ENCODE results near the gene EFNA5. TPM values are rescaled to one million over a fixed set of nuclear protein-coding genes. Genes with fewer than 3 reads are reported as not detected.

EFNA5 gene
- total RNA-seq, 1 experiment from 2014 or later: 216 TPM

DNA sequence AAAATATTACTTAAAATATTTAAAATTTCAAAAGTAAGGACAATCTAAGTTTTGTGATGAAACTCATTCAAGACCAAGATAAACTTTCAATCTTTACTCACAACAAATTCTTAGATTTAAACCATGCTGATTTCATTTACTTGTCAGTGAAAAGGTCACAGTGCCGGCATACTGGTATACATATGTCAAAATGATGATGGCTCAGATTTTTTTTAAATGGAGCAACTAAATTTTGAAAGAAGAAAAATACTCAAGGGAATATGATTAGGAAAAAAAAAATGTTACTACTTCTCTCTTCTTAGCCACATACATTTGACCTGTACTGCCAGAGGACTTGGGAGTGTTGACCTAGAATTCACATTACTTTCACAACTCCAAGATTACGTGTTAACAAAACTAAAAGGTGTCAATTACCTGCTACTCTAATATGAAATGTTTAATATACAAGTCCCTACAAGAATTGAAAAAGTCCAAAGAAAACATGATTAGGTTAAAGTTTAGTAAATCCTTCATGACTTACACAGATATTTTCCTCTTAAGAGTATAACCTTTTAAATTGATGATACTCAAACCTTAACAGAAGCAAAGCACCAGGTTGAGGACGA lies 4.6 kb downstream of the EFNA5 start:
- Mint-ChIP-seq H3K27ac (ENCODE audit: unreplicated experiment) (peak overlapping the region; percentile 89), H3K4me3 (ENCODE audit: low read depth, unreplicated experiment) (peak overlapping the region; percentile 66), H3K36me3 (ENCODE audit: insufficient read depth, unreplicated experiment) (peaks cover 88% of the 10 kb centered on the region), H3K27me3 (ENCODE audit: unreplicated experiment) (no peaks in the 10 kb centered on the region), H3K9me3 (ENCODE audit: low read depth, unreplicated experiment) (no peaks in the 10 kb centered on the region), H3K4me1 (ENCODE audit: low read depth, unreplicated experiment) (peaks cover 31% of the 10 kb centered on the region)
- CTCF ChIA-PET: interaction anchor here (1.1 kb wide), 1 partner anchor 197 kb away, joined by 3 read pairs; no protein-coding TSS in a partner anchor
- DNase-seq: no peak
- TF ChIP-seq, protein P1, sequence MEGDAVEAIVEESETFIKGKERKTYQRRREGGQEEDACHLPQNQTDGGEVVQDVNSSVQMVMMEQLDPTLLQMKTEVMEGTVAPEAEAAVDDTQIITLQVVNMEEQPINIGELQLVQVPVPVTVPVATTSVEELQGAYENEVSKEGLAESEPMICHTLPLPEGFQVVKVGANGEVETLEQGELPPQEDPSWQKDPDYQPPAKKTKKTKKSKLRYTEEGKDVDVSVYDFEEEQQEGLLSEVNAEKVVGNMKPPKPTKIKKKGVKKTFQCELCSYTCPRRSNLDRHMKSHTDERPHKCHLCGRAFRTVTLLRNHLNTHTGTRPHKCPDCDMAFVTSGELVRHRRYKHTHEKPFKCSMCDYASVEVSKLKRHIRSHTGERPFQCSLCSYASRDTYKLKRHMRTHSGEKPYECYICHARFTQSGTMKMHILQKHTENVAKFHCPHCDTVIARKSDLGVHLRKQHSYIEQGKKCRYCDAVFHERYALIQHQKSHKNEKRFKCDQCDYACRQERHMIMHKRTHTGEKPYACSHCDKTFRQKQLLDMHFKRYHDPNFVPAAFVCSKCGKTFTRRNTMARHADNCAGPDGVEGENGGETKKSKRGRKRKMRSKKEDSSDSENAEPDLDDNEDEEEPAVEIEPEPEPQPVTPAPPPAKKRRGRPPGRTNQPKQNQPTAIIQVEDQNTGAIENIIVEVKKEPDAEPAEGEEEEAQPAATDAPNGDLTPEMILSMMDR (IDR thresholded peaks at IDR 0.05; ENCODE audit: unreplicated experiment): no peak
- BruUV-seq (replicated peaks): no TSS peak
- intact Hi-C loops (cut with micrococcal nuclease; ENCODE audit: unreplicated experiment): no loop called here

DNA sequence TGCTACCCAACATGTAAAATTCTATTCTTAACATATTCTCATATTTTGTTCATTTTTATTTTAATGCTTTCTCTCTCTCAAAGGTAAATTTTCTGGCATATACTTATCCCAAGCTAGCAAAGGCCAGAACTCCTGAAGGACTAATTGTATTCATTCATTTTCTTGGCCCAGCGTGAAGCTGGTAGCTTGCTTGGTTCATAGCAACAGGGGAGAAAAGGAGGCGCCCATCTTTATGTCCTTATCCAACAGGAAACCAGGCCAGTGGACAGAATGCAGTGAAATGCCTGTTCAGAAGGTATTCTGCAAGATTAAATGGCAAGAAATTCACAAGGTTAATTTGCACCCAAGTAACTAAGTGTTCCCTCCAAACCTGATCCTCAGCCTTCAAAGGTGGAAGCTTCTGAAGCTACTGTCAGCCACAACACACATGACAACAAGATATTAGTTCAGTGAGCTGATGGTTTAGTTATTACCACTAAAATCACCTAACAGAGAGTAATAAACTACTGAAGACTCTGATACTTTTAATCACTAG lies 5.6 kb downstream of the EFNA5 start:
- Mint-ChIP-seq H3K9me3 (ENCODE audit: low read depth, unreplicated experiment) (no peaks in the 10 kb centered on the region), H3K4me1 (ENCODE audit: low read depth, unreplicated experiment) (peaks cover 42% of the 10 kb centered on the region), H3K4me3 (ENCODE audit: low read depth, unreplicated experiment) (peak overlapping the region; percentile 66), H3K27ac (ENCODE audit: unreplicated experiment) (peak overlapping the region; percentile 89), H3K27me3 (ENCODE audit: unreplicated experiment) (no peaks in the 10 kb centered on the region), H3K36me3 (ENCODE audit: insufficient read depth, unreplicated experiment) (peaks cover 84% of the 10 kb centered on the region)
- BruUV-seq (replicated peaks): no TSS peak
- no peak for DNase-seq
- CTCF ChIA-PET: interaction anchor here (1.1 to 1.2 kb wide), 2 partner anchors 196 to 277 kb away, joined by 3 read pairs; no protein-coding TSS in a partner anchor
- intact Hi-C loops (cut with micrococcal nuclease; ENCODE audit: unreplicated experiment): loop anchor here (2.0 kb wide), 2 partner anchors 92 to 208 kb away; no protein-coding TSS in a partner anchor
- TF ChIP-seq, protein P1 (IDR thresholded peaks at IDR 0.05; ENCODE audit: unreplicated experiment): no peak

DNA sequence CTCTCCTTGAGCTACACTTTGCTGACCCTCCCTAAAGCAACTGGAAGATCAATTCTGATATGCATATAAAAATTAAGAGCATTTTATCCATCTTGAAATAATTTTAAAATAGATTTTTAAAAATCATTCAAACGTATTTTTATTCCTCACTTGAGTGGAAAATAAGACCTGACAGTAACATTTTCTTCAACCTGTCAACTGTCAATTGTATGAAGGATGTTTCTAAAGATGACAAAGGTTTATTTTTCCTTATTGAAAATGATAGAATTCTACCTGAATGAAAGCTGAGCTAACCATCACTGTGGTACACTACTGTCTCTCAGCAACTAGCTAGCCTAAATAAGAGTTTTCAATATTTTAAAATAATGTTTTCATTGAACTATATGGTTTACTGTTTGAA lies 7.0 kb downstream of the EFNA5 start:
- Mint-ChIP-seq H3K4me3 (ENCODE audit: low read depth, unreplicated experiment) (peak overlapping the region; percentile 66), H3K36me3 (ENCODE audit: insufficient read depth, unreplicated experiment) (peaks cover 76% of the 10 kb centered on the region), H3K4me1 (ENCODE audit: low read depth, unreplicated experiment) (peaks cover 52% of the 10 kb centered on the region), H3K27me3 (ENCODE audit: unreplicated experiment) (no peaks in the 10 kb centered on the region), H3K9me3 (ENCODE audit: low read depth, unreplicated experiment) (no peaks in the 10 kb centered on the region), H3K27ac (ENCODE audit: unreplicated experiment) (peak overlapping the region; percentile 74)
- no TSS peak for BruUV-seq (replicated peaks)
- TF ChIP-seq, protein P1 (IDR thresholded peaks at IDR 0.05; ENCODE audit: unreplicated experiment): no peak
- DNase-seq: no peak
- intact Hi-C loops (cut with micrococcal nuclease; ENCODE audit: unreplicated experiment): loop anchor here (2.0 kb wide), 2 partner anchors 91 to 207 kb away; no protein-coding TSS in a partner anchor
- CTCF ChIA-PET: interaction anchor here (1.0 to 1.4 kb wide), 4 partner anchors 8 to 446 kb away, joined by 3 to 7 read pairs (median 4); no protein-coding TSS in a partner anchor

DNA sequence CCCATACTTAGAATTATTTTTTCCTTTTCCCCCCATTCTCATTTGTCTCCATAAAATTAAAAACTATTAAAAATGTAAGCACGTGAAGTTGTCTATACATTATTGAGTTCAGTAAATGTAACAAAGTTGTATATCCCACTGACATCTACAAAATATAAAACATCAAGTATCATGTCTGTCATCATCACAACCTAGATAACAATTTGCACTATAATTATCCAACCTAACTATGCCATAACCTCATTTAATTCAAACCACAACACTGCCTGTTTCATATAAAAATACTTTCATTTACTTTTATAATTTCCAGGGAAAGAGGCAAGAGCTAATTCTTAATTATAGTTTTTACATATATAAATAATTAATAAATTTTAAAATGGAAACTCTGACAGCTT lies 9.1 kb downstream of the EFNA5 start:
- no TSS peak for BruUV-seq (replicated peaks)
- TF ChIP-seq, protein P1 (IDR thresholded peaks at IDR 0.05; ENCODE audit: unreplicated experiment): no peak
- intact Hi-C loops (cut with micrococcal nuclease; ENCODE audit: unreplicated experiment): no loop called here
- Mint-ChIP-seq H3K27me3 (ENCODE audit: unreplicated experiment) (no peaks in the 10 kb centered on the region), H3K4me3 (ENCODE audit: low read depth, unreplicated experiment) (peak overlapping the region; percentile 66), H3K36me3 (ENCODE audit: insufficient read depth, unreplicated experiment) (peaks cover 63% of the 10 kb centered on the region), H3K9me3 (ENCODE audit: low read depth, unreplicated experiment) (no peaks in the 10 kb centered on the region), H3K27ac (ENCODE audit: unreplicated experiment) (peak overlapping the region; percentile 74), H3K4me1 (ENCODE audit: low read depth, unreplicated experiment) (peaks cover 52% of the 10 kb centered on the region)
- no peak for DNase-seq
- CTCF ChIA-PET: interaction anchor here (0.7 to 0.9 kb wide), 3 partner anchors 12 to 1502 kb away, joined by 3 to 5 read pairs (median 4); no protein-coding TSS in a partner anchor

Data from Calu3 (cell line).